GM18873 (cell line): ENCODE data around the gene SNRNP25.

ENCODE experiments used
- ATAC-seq: cut with Tn5 transposase; IDR thresholded peaks from one replicate; pipeline ENCODE4 v1.9.1; 2021; ENCODE audit warnings: mild to moderate bottlenecking, moderate library complexity, moderate number of reproducible peaks; ENCODE audit not compliant: unreplicated experiment, low FRiP score

The SNRNP25 gene

GRCh38 chr16:92431-93339 lies 39.1 kb downstream of the SNRNP25 start:
- no peak for ATAC-seq

DNA sequence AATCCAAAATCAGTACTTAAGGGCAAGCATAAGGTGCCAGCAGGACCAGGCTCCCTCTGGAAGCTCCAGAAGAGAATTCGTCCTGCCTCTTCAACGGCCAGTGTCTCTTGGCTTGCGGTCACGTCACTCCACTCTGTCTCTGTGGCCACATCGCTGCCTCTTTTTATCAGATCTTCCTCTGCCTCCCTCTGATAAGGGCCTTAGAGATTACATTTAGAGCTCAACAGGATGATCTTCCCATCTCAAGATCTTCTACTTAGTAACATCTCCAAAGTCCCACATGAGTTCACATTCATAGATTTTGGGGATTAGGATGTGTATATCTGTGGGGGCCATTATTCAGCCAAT lies 41.3 kb downstream of the SNRNP25 start:
- ATAC-seq, result no peak

DNA sequence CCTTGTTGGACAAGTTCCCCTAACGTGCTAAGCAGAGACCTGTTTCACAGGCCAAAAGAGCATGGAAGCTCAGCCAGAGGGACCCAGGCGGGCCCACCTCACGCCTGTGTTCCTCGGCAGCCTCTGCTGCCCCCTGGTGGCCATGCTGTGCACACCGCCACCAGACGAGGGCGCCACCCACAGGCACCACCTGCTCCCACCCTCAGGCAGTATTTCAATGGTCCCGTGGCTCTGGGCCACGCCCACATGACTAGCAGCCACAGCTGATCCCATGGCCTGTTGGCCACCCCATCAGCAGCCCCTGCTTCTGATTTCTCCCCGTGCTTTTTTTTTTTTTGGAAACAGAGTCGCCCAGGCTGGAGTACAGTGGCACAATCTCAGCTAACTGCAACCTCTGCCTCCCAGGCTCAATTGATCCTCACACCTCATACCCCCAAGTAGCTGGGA lies 43.3 kb downstream of the SNRNP25 start:
- ATAC-seq, result no peak

- ATAC-seq, result no peak
Measured at GRCh38 chr16:97822-98221, 44.2 kb downstream of the SNRNP25 start.

GRCh38 chr16:100989-101388 lies 47.4 kb downstream of the SNRNP25 start:
- ATAC-seq, result no peak

DNA sequence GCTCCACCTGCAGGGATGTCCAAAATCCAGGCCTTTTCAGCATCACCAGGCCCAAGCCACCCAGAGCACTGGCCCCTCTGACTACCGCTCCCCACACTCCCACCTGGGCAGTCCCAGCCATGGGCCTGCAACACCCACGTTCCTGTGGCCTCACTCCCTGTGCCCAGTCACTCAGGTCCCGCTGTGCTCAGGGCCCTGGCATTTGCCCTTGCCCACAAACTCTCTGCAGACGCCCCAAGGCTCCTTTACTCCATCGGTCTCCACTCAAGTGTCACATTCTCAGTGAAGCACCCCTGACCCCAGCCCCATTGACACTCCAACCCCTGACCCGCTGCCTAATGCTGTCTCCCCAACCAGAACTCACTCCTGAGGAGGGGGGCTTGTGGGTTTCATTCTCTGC lies 48.0 kb downstream of the SNRNP25 start:
- no peak for ATAC-seq

DNA sequence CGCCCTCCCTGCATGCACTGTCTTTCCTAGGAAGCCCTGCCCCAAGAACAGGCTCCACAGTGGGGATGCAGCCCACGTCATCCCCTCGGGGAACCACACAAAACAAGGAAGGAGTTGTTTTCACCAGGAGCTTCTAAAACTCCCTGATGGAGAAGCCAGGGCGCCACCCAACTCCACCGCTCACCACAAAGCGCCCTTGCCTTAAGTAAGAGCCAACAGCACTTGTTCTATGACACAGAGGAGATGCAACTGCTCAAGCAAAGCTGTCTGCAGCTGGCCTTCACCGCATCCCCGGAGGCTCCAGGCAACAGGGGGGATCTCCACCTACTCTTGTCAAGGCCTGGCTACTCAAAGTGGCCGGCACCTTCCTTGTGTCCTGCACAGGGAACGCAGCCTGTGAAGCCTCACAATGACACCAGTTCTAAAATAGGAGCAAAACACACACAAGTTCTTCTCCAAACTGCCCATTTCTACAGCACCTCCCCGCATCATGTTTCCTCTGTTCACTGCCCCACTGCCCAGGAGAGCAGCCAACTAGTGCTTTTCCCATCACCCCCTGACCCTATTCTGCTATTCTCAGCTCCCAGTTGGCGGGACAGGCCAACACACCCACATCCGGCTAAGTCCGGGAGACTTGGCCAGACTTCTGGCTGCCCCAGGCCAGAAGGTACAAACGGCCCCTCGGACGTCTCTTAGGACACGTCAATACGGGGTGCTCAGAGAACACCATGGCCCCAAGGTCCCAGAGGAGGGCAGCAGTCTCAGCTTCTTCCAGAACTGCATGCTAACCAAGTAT lies 48.6 kb downstream of the SNRNP25 start:
- ATAC-seq, result no peak

GRCh38 chr16:104355-104754 lies 50.7 kb downstream of the SNRNP25 start:
- no peak for ATAC-seq

DNA sequence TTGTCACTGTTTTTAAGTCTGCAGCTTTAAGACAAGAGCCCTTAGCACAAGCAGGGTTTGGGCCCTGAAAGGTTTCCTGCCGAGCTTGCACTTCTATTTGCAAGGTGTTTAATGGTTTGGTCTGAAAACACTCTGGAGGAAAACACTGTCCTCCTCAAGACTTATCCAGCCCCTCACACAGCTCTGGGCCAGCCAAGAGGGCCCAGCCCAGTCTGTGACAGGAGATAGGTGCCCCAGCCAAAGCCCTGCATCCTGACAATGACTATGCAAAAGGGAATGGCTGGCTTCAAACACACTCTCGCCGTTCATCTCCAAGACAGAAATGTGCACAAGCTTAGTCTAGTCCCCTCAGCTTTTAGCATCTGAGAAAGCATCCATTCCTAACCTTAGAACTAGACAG lies 51.3 kb downstream of the SNRNP25 start:
- no peak for ATAC-seq

DNA sequence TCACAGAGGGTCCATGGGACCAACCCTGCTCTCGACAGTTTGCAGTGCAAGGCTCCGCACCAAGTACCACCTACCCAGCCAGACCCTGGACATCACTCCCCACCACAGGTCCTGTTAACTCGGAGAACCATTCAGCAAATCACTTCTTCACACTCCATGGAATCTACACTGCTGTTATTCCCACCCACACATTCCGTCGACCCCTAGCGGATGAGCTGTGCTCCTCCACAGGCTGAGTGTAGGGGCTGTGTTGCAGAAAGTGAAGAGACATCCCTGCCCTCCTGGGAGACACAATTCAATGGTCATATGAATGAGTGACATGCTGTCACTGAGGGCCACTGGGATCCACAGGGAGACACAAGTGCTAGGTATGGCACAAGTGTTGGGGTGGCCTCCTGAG lies 51.9 kb downstream of the SNRNP25 start:
- no peak for ATAC-seq

DNA sequence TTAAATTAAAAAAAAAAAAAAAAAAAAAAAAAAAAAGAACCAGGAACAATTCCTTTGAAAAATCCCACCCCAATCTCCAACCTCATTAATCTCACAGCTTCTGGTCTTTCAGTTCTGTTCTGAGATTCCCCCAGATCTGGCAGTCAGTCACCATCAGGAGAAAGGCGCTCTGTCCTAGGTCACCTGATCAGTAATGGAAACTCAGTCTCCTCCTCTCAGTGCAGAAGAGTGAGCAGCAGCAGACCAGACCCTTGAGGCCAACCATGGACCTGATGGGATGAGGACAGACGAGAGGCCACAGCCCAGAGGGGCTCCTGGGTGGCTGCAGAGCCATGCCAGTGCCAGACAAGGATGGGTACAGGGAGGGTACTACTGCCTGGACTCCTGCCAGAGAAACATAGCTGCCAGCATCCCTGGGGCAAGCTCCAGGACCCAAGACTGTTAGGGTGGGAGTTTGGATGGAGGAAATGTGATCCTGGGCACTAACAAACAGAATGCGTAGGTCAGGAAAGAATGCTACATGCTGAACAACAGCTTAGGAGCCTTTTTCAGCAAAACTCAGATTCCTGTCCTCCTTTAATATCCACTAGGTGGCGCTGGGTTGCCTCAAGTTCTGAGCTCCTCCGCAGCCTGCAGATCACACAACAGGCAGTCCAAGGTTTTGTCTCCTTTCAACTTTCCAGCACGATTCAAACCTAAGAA lies 53.1 kb downstream of the SNRNP25 start:
- ATAC-seq, result no peak
